BE2C (cell line): ENCODE measurements around the gene C20orf204.
A peak's percentile ranks its signal among the peaks of the same experiment; 100 is the strongest.

Experiments
- DNase-seq: peaks from one replicate; pipeline ENCODE4 v3.0.0-alpha.2; 2020
- H3K27me3 ChIP-seq: fragments of 250-450 bp; sonication (Bioruptor Pico); 2 replicates; pipeline ENCODE4 v1.5.1; 2020; ENCODE audit warnings: mild to moderate bottlenecking
- H3K36me3 ChIP-seq: fragments of 250-450 bp; sonication (Bioruptor Pico); 2 replicates; pipeline ENCODE4 v1.5.1; 2020; ENCODE audit warnings: mild to moderate bottlenecking
- H3K4me1 ChIP-seq: fragments of 250-450 bp; sonication (Bioruptor Pico); 2 replicates; pipeline ENCODE4 v1.5.1; 2020
- H3K4me3 ChIP-seq: 2 replicates; pipeline ENCODE4 v1.5.1; 2011; ENCODE audit warnings: low read depth, low read length
- H3K9me3 ChIP-seq: fragments of 250-450 bp; sonication (Bioruptor Pico); 2 replicates; pipeline ENCODE4 v1.5.1; 2020
- TF ChIP-seq, protein P1 (sequence below): IDR thresholded peaks from 2 replicates; pipeline ENCODE4 v1.5.1; 2012; ENCODE audit warnings: mild to moderate bottlenecking, low read depth, low read length

C20orf204 gene

DNA sequence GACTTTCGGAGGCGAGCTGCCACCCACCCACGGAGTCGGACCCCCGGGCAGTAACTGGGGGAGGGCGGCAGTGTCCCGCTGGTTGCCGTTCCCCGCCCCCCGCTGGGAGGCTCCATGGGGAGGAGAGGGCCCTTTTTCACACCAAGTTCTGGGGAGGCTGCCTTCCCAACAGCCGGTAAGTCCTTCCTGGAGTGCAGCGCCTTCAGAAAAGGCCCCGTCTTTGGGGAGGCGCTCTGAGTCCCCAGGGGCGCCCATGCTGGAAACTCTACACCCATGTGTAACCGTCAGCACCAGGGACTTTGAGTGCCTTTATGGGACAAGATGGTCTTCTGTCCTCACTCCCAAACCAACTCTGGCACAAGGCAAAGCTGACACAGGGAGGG is 13.9 kb downstream of the C20orf204 start:
- TF ChIP-seq, protein P1, sequence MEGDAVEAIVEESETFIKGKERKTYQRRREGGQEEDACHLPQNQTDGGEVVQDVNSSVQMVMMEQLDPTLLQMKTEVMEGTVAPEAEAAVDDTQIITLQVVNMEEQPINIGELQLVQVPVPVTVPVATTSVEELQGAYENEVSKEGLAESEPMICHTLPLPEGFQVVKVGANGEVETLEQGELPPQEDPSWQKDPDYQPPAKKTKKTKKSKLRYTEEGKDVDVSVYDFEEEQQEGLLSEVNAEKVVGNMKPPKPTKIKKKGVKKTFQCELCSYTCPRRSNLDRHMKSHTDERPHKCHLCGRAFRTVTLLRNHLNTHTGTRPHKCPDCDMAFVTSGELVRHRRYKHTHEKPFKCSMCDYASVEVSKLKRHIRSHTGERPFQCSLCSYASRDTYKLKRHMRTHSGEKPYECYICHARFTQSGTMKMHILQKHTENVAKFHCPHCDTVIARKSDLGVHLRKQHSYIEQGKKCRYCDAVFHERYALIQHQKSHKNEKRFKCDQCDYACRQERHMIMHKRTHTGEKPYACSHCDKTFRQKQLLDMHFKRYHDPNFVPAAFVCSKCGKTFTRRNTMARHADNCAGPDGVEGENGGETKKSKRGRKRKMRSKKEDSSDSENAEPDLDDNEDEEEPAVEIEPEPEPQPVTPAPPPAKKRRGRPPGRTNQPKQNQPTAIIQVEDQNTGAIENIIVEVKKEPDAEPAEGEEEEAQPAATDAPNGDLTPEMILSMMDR: no peak
- H3K27me3 ChIP-seq: peaks cover 10% of the 10 kb centered on the region
- DNase-seq: no peak
- no peaks in the 10 kb centered on the region for H3K9me3 ChIP-seq
- H3K4me1 ChIP-seq: peaks cover 45% of the 10 kb centered on the region
- H3K4me3 ChIP-seq: peak overlapping the region; percentile 36
- no peaks in the 10 kb centered on the region for H3K36me3 ChIP-seq

DNA sequence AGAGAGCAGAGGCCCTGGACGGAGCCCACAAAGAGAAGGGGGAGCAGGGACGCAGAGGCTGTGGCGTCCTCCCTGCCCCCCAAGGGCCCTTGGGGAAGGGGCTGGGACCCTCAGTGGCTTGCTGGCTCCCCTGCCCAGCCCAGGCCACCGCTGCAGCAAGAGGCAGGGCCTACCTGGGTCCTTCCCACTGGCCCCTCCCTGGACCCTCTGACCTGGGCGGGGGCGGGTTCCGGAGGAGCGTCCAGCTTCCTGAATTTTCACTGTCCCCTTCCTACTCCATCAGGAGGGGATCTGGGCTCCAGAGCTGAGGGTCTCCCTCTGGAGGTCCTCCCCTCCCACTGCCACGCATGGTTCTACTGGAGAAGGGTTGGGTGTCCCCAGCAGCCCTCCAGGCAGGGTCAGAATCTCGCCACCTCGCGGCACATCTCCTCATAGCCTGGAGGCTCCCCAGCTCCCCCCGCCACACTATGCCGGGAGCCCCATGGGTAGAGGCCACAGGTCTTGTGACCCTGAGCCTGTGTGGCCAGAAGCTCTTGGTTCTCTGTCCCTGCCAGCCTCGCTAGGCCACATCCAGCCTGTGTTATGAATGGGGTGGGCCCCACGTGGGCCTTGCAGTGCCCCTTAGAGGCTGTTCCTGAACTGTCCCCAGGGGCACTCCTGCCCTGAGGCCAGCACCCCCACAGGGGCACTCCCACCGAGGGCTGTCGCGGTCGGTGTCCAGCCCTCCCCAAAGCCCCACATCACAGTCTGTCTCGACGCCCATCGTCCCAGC is 14.5 kb downstream of the C20orf204 start:
- no peaks in the 10 kb centered on the region for H3K36me3 ChIP-seq
- H3K9me3 ChIP-seq: no peaks in the 10 kb centered on the region
- no peak for DNase-seq
- peaks cover 44% of the 10 kb centered on the region for H3K4me1 ChIP-seq
- peaks cover 10% of the 10 kb centered on the region for H3K27me3 ChIP-seq
- TF ChIP-seq, protein P1: no peak
- H3K4me3 ChIP-seq: no peak overlapping the region; the same call in 1 of the 2 replicates

DNA sequence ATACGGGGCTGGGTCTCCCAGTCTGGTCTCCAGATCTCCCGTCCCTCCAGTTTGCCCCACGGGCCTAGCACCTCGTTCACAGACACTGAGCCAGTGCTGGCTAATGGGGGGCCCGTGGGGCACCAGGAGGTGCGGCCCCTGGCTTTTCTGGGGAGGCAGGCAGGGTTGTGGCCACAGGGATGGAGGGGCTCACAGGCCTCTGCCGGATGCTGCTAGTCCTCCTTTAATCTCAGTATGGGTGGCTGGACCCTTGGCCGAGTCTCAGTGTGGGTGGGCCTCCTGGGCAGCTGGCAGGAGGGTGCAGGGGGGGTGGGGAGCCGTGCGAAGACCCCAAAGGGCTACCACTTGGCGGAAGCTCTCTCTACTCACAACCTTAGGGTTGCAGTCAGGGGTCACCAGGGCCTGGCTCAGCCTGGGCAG is 15.1 kb downstream of the C20orf204 start:
- TF ChIP-seq, protein P1: no peak
- no peaks in the 10 kb centered on the region for H3K36me3 ChIP-seq
- DNase-seq: no peak
- no peaks in the 10 kb centered on the region for H3K9me3 ChIP-seq
- no peak overlapping the region for H3K4me3 ChIP-seq
- H3K4me1 ChIP-seq: peaks cover 42% of the 10 kb centered on the region
- peaks cover 10% of the 10 kb centered on the region for H3K27me3 ChIP-seq

DNA sequence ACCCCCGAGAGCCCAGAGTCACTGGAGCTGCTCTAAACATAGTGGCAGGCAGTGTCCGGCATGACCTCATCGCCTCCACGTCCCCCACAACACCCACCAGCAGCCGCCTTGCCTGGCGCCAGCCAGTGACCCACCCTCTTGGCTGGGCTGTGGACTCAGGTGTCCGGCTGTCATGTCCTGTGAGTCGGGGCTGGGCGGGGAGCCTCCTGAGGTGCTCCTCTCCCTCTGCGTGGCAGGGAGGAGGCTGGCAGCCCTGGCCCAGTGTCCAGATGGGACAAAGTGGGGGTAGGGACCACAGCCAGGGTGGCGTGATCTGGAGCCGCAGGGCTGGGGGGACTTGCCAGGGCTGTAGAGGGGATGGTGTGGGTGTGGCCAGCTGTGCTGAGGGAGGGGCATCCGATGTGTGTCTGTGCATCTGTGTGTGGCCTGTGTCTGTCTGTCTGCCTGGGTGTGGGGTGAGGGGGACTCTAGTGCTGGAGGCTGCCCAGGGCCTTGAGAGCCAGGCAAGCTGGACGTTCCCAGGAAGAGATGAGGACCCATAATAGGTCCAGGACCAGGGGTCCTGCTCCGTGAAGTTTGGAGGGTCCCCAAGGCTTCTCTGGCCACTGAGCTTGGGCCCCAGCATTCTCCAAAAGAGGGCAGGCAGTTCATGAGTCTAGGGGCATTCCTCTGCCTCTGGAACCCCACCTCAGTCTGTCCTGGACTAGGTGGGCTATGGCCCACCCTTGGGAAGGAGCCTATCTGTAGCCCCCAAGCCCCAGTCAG is 15.8 kb downstream of the C20orf204 start:
- Histone ChIP-seq H3K36me3 (no peaks in the 10 kb centered on the region), H3K9me3 (no peaks in the 10 kb centered on the region), H3K4me3 (no peak overlapping the region), H3K4me1 (peaks cover 42% of the 10 kb centered on the region), H3K27me3 (peaks cover 10% of the 10 kb centered on the region)
- TF ChIP-seq, protein P1: no peak
- DNase-seq: peak; percentile 55

DNA sequence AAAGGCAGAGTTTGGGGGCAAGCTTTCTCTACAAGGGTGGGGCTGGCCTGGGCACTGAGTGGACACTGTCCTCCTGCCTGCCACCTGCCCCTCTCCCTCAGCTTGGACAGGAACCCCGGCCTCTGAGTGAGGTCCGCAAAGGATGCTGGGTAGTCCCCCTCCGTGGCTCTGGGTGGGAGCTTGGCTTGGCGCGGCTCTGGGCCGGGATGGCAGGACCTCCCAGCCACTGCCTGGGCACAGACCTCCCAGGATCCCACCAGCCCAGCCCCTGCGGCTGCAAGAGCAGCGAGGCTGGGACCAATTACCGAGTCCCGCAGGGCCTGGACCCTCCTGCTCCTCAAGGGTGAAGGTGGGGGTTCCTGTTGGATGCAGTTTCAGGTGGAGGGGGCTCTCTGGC is 16.3 kb downstream of the C20orf204 start:
- Histone ChIP-seq H3K36me3 (no peaks in the 10 kb centered on the region), H3K4me1 (peaks cover 47% of the 10 kb centered on the region), H3K27me3 (peaks cover 10% of the 10 kb centered on the region), H3K4me3 (no peak overlapping the region), H3K9me3 (no peaks in the 10 kb centered on the region)
- no peak for DNase-seq
- TF ChIP-seq, protein P1: no peak
